D341Med (cell line): ENCODE measurements around the gene SYNGR3.
A peak's percentile ranks its signal among the peaks of the same experiment; 100 is the strongest.
"Not testable (repeated sequence)": the region's sequence is repeated elsewhere in the genome, so short reads cannot be mapped to it uniquely, and the experiment has no call there.

Experiments used
- DNase-seq: peaks from one replicate; pipeline ENCODE4 v3.0.0; 2012; ENCODE audit warnings: low spot score

SYNGR3 gene

DNA sequence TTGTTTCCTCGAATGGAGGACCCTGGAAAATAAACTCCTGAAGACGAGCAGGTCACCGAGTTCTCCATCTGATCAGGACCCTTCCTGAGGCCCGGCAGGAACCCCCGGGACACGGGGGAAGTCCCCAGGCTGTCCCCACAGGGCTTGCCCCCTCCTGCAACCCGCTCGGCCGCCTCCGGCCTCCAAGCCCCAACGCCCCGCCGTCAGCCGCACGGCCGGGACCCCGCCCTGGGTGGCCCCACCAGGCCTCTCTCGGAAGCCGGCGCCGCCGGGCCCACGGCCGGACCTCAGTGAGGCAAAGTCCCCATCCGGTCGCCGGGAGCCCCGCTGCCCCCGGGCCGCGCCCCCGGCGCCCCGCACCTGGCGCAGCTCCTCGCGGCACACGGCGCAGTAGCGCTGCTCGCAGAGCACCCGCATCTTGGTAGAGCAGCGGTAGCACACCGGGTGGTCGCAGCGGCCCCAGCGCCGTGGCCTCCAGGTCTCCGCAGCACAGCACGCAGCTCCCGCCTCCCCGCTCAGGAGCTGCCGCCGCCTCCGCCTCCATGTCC, 19.5 kb downstream of the SYNGR3 start:
- peak; percentile 58 for DNase-seq

DNA sequence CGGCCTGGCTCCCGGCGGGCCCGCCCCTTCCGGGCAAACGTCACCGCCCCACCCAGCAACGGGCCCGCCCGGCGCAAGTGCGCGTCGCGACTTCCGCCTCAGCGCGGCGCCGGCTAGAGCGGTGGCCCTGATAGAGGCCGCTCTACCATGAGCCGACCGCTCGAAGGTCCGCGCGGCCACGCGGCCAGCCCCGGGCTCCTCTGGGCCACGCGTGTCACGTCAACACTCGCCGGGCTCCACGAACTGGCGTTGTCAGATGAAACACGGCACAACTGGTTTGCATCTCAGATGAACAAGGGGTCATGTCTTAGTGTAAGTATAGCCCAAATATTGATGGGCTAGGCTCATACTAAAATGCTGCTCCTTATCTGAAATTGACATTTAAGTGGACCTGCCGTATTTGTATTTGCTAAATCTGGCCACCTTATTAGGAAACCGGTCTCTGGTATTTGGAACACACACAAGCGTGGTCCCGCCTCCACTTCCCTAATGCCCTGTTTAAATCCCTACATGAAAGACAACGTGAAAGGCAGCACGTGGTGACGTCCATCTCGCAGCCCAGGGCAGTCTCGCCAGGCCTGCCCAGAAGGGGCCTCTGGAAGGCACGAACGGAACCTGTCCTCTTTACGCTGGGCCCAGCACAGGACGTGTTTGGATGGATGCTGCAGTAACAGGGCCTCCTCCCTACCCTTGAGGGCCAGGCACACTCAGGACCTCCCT, 20.2 kb downstream of the SYNGR3 start, which contains the start of gene ZNF598:
Gene ZNF598 (minus strand): TSS at position 31 of the 720 bp plus-strand sequence.
- peak; percentile 94 for DNase-seq

DNA sequence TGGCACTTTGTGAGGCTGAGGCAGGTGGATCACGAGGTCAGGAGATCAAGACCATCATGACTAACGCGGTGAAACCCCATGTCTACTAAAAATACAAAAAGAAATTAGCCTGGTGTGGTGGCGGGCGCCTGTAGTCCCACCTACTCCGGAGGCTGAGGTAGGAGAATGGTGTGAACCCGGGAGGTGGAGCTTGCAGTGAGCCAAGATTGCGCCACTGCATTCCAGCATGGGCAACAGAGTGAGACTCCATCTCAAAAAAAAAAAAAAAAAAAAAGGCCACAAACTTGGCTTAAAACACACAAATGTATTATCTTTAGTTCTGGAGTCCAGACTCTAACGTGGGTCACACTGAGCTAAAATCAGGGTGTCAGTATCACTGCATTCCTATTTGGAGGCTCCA, 22.0 kb downstream of the SYNGR3 start:
- DNase-seq: not testable (repeated sequence)

DNA sequence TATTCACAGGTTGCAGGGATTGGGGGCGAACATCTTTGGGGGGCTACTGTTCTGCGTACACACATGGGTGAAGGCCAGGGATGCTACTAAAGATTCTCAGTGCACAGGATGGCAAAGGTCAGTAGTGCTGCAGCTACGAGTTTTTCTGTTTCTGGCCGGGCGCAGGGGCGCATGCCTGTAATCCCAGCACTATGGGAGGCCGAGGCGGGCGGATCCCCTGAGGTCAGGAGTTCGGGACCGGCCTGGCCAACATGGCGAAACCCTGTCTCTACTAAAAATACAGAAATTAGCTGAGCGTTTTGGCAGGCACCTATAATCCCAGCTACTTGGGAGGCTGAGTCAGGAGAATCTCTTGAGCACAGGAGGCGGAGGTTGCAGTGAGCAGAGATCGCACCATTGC, 23.8 kb downstream of the SYNGR3 start:
- DNase-seq: no peak

DNA sequence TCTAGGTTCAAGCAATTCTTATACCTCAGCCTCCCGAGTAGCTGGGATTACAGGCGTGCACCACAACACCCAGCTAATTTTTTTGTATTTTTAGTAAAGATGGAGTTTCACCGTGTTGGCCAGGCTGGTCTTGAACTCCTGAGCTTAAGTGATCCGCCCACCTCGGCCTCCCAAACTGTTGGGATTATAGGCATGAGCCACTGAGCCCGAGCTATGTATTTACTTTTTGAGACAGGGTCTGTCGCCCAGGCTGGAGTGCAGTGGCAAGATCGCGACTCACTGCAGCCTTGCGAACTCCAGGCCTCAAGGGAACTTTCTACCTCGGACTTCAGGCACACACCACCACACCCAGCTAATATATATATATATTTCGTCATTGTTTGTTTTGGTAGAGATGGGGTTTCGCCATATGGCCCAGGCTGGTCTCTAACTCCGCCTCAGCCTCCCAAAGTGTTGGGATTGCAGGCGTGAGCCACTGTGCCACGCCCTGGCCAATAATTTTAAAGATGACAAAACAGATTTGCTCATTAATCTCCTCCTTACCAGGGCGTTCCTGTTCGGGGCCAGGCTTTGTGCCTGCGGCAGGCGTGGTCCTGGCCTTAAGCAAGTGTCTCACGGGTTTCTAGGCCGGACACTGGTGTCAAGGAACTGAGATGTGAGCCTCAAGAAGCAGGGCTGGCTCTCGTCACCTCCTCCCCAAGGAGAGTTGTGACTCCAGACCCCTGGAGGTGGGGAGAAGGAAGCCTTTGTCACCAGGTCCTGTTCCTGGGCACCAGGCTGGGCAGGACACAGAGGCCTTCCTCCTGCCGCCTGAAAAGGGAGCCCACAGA, 25.6 kb downstream of the SYNGR3 start:
- peak; percentile 77 for DNase-seq

DNA sequence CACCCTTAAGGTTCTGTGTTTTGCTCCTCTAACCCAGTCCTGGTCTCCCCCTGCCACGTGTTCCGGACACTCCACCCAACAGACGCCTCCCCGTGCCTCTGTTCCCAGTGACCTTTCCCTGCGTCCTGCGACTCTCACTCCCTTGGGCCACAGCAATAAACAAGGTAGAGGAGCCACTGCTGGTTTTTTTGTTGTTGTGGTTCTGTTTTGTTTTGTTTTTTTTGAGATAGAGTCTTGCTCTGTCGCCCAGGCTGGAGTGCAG, 26.1 kb downstream of the SYNGR3 start:
- DNase-seq: no peak

DNA sequence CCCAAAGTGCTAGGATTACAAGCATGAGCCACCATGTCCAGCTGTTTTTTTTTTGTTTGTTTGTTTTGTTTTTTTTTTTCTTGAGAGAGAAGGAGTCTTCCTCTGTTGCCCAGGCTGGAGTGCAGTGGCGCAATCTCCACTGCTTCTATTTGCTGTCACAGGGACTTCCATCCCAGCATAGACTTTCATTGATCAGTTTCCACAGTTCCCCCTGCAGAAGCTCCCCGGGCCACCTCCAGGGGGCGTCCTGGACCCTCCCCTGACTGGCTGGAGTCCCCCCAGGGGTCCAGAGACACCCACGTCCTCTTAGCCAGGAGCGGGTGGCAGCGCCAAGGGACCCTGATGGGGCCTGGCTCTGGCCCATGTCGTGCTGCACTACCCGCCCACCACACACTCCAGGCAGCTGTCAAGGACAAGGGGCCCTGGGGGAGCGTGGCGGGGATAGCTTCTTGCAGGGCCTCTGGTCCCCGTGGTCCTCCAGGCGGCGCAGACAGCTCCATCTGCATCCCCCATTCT, 26.7 kb downstream of the SYNGR3 start:
- DNase-seq: no peak

DNA sequence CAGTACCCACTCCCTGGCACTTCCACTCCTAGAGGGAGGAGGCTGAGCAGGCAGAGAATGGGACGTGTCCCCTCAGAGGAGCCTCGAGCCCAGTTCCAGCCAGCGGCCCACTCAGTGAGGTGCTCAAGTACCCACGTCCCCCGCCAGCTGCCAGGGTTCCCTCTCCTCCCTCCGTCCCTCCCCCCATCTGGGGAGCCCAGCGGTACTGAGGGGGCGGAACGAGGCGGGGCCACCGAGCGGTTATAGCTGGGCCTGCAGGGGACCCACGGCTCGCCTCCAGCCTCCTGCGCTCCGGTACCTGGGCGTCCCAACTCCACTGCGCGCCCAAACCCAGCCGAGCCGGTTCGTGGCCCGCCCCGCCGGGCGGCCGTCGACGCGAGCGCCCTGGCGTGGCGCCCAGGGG, 29.7 kb downstream of the SYNGR3 start, which contains the start of gene NPW:
Gene NPW (plus strand): TSS at position 268 of the 403 bp plus-strand sequence.
- DNase-seq: peak; percentile 60

DNA sequence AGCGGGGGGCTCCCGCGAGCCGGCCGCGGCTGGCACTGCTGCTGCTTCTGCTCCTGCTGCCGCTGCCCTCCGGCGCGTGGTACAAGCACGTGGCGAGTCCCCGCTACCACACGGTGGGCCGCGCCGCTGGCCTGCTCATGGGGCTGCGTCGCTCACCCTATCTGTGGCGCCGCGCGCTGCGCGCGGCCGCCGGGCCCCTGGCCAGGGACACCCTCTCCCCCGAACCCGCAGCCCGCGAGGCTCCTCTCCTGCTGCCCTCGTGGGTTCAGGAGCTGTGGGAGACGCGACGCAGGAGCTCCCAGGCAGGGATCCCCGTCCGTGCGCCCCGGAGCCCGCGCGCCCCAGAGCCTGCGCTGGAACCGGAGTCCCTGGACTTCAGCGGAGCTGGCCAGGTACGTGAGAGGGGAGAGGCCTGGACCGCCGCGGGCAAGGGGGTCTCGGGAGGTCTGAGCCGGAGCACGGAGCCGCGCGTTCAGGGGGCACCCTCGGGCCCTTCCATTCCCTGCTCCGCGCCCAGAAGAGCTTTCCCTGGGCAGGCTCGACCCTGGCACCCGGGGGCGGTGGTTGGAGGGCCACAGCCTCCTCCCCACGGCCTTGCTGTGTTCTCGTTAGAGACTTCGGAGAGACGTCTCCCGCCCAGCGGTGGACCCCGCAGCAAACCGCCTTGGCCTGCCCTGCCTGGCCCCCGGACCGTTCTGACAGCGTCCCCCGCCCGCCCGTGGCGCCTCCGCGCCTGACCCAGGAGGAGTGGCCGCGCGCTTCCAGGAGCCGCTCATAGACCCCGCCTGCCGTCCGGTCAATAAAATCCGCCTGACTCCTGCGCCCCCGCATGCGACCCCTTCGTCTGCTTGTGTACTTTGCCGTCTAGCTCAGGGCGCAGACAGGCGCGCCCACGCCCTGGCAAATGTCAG, 30.4 kb downstream of the SYNGR3 start:
- no peak for DNase-seq

DNA sequence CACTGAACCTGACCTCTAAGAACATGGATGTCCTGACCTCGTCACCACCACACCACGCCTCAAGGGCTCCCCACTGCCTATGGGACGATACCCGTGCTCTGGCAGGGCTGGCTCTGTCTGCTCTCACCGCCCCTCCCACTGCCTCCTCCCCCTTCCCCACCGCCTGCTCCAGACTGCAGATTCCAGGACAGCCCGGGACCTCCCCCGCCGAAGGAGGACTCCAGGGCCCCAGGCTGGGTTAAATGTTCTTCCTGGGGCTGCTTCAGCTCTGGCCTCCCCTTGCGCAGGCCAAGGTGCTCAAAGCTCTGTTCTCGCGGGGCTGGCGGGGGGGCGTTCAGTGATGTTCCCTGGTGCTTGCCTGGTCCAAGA, 32.9 kb downstream of the SYNGR3 start:
- peak; percentile 64 for DNase-seq

DNA sequence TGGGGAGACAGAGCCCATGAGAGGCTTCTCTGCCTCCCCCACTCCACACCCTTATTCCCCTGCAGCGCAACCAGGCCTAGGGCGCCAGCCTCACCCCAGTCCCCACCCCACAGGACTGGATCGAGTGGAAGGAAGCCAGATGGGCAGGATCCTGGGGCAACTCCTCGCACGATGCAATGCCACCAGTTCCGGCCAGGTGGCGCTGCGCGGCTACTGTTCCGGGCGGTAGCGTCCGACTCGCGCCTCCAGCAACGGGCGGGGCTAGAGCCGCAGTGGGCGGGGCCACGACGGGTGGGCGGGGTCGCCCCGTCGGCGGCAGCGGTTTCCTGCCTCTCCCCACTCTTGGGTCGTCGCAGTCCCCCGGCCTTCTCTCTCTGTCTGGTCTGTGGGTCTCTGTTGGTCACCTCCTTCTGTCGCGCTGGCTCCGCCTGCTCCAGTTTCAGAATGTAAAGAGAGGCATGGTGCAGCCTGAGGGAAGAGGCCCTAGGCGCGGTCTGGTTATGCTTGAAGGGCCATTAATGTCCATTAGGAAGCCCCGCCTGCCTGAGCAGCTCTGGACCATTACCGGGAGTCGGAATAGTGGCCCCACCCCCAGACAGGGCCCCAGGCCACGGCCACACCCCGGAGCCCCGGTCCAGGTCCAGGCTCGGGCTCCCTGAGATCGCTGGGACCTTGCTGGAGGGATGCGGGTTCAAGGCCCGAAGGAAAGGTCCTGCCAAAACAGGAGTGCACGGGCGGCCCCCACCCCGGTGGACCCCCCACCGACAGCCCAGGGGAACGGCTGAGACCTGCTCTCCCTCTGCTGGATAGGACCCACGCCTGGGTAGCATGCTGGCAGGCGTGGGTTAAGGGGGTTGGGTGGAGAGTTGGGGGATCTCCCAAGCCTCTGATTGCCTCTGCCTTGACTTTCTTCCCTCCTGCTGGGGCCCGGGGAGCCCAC, 33.6 kb downstream of the SYNGR3 start:
- peak; percentile 96 for DNase-seq

DNA sequence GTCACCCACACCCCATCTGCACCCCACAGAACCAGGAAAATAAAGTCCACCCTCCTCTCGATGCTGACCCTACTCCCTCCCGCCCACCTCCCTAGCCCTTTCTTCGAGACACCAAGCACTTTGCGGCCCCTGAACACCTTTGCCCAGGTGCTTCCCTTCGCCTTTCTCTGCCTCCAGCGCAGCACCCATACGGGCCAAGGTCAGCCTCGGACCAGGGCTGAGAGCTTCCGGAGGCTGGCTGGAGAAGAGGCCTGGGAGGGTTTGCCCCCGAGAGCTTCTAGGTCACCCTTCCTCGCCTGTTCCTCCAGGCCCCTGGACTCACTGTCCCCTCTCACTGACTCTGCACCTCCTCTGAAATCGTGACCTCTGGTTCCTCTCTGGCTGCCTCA, 34.3 kb downstream of the SYNGR3 start:
- DNase-seq: no peak

DNA sequence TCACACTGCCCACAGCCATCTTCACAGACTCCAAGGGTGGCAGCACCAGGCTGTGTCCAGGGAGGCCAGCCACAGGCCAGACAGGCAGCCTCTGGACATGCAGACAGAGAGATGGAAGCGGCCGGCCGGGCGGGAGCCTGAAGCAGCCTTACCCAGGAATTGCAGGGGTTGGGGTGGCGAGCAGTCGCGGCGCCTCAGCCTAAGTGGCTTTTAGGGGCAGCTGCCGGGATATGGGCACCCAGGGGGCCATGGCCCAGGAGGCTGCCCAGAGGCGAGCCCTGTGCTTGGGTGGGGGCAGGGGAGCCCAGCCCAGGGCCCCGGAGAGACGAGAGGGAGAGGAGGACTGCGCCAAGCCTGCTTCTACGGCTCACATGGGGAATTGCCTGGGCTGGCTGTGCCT, 35.5 kb downstream of the SYNGR3 start:
- no peak for DNase-seq

DNA sequence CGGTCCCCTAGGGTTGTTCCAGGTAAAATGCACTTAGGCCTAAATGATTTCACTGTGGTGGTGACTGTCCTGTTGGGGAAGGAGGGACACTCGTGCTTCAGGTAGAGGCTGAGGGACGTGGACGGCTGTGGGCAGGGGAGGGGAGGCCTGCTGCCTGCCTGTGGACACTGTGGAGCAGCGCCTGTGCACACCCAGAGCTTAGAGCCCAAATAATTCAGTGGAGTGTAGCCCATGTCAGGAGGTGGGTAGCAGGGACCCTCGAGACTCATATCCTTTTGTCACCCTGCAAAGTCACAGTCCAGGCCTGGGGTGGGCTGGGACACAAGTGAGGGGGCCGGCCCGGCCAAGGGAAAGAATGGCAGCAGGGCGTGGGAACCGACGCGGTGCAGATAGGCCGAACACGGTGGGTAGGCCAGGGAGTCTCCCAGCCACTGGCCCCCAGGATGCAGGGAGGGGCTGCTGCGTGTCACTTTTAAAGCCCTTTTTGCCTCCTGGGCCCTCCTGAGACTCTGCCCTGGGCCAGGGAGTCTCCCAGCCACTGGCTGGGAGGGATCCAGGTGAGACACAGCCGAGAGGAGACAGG, 36.2 kb downstream of the SYNGR3 start:
- DNase-seq: no peak

DNA sequence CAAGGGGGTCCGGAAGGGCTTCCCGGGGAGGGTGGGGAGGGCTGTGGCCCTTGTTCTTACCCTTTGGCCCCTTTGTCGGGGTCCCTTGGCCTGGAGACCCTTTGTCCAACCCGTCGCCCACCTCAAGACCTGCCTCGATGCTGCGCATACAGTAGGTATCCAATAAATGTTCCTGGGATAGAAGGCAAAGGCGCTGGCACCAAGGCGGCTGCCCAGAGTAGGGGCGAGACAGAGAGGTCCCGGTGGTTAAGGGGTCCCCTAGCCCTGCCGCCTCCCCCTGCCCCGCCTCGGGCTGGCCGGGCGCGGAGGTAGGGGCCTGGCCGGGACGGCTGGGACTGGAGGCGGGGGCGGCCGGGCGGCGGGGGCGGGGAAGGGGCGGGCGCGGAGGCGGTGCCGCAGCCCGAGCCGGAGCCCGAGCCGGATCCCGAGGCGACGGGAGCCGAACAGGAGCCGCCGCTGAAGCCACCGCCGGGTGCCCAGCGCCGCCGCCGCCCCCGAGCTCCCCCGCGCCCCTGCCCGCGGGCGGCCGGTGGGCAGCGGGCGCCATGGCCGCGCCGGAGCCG, 36.8 kb downstream of the SYNGR3 start, which contains the start of gene NHERF2:
Gene NHERF2 (plus strand): TSS at position 442 of the 563 bp plus-strand sequence. CDS start 104 bp downstream, at position 546.
- peak; percentile 83 for DNase-seq

DNA sequence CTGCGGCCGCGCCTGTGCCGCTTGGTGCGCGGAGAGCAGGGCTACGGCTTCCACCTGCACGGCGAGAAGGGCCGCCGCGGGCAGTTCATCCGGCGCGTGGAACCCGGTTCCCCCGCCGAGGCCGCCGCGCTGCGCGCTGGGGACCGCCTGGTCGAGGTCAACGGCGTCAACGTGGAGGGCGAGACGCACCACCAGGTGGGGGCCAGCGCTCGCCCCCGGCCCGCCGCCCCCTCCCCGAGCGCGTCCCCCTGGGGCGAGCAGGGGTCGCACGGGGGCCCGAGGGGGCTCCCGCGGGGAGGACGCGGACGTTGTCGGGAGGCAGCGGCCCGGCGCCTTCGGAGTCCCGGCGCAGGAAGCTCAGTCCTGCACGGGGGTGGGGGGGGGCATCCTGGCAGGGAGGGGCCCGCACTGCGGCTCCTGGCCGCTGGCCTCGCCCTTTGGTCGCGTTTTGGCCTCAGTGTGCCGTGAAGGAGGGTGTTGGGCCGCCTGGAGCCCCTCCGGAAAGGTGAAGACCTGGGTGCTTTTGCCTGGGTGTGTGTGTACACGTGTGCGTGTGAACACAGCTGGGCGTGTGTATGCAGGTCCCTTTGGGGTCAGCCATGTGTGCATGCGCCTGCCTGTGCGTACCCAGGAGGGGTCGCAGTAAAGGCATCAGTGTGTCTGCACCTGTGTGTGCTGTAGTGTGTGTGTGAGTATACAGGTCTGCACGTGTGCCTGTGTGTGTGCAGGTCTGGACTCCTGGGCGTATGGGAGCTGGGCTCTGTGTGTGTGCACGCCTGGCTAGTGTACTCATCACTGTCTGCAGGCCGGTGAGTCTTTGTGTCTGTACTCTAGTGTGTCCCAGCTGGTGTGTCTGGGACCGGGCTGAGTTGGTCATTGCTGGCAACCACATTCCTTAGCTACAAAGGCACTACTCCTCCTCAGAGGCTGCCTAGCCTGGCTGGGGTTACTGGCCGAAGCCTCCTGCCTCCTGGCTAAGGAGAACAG, 37.5 kb downstream of the SYNGR3 start:
- DNase-seq: no peak

DNA sequence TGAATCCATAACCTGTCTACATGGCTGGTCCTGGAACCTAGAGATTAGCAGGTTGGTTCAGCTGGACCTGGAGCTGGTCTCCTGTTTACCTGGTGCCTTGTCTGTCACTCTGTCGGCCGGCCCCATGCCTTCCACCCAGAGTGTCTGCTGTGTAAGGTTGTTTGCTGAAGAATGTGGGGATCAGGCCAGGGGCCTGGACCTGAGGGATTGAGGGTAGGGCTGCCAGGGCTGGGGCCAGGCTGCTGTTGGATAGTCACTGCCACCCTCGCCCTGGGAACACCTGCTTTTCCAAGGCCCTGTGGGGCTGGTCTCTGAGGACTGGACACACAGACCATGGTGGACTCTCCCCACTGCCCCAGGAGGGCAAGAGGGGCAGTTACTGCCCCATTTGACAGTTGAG, 38.4 kb downstream of the SYNGR3 start:
- no peak for DNase-seq

DNA sequence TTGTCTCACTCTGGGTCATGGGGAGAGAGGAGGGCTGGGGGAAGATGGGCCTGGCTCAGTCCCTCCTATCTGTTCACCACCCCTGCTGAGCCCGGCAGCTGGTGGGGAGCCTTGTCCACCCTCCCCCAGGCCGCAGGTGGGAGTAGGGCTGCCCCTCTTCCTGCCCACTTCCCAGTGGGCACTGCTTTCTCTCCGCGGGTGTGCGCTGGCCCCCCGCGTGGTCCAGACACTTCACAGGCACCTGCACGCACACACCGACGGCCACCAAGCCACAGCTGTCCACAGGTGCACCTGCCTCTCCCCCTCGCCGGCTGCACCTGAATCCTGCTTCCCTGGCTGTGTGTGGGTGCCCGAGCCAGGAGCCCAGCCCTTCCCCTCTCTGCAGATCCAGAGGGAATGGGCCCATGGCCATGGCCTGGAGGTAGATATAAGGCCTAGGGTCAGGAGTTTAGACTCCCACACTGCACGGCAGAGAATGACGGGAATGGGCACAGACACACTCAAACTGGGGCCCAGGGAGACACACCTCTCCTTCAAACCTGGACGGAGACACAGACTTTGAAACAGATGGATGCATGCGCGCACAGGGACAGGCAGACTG, 39.0 kb downstream of the SYNGR3 start:
- DNase-seq: no peak
